ENCODE measurements around the gene CEACAM19.

GRCh38 chr19:44731081-44731480, 59.8 kb downstream of the CEACAM19 start:
- TF ChIP-seq GATA2 (IDR thresholded peaks at IDR 0.05; ENCODE audit: low read depth, low read length) (no peak), GATA3 (IDR thresholded peaks at IDR 0.05; ENCODE audit: low read depth, low read length) (no peak)

Data from SH-SY5Y (cell line).